Measurements from ENCODE around the gene MRPS33.
A peak's percentile ranks its signal among the peaks of the same experiment; 100 is the strongest.
"Not testable (repeated sequence)": the region's sequence is repeated elsewhere in the genome, so short reads cannot be mapped to it uniquely, and the experiment has no call there.

The MRPS33 gene

DNA sequence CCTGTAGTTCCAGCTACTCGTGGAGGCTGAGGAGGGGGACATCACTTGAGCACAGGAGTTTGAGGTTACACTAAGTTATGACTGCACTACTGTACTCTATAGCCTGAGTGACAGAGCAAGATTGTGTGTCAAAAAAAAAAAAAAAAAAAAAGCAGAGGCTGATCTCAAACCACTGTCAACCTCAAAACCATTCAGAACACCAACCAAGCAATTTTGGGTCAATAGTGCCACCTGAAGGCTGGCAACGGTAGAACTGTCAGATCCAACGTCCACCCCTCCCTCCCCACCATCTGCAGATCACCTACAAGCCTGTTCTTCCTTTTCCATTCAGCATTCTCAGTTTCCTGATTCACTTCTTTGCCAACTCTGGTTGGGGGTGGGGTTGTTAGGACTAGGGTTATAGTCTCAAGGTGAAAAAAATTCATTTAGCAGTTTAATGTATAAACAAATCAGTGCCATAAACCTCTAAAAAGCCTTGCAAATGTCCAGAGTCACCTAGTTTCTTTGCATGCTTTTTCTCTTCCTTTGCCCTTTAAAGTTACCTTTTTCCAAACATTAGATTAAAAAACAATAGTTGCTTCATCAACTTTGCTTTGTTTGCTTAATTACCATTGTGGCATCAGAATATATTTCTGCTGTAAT is 2.6 kb downstream of the MRPS33 start:
- DNase-seq: peak; percentile 53

DNA sequence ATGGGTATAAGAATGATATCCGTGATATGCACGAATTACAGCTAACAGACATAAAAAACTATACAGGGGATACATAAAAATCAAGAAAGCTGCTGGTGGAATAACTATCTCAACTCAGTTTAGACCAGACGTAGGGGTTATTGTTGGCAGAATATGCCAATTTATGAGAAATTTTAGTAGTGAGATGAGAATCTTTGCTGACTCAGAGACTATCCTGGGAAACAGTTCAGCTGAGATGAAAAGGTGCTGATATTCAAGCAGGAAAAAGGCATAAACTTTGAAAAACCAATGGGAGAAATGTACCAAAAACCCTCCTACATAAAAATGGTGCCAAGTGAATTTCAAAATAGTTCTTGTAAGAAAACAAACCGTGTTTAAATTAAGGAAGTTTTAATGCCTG is 3.3 kb downstream of the MRPS33 start:
- no peak for DNase-seq

DNA sequence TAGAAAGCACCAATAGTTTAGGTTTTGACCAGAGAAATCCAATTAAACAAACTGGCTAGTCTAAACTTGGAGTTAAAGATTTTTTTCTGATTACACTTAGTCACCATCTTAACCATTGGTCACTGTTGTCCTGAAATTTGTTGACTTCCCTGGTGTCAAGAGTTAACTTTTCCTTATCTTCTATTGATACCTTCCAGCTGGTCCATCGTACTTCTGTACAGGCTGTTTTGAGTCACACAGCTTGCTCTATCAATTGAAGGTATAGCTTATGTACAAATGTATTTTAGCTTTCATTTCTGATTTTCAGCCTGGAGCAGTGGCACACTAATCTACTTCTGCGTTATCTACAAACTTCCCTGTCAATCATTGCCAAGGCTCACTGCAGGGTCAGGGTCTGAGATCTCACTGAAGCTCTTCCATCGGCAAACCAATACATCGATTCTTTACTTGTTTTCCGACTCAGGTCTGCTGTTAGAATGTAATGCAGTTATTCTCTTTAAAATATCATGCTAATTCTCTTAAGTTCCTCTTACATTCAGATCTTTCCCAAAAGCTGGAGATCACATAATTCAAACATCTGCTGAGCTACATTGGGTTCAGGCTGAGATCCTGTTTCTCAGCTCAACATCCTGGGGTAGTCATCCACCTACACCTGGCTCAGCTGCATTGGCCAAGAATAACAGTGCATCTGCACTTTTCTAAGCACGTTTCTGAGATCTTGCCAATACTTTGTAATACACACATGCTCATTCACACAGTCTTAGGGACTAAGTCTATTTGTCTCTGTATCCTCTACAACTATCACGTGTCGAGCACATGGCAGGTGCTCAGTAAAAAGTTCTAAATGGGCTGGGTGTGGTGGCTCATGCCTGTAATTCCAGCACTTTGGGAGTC is 11.3 kb downstream of the MRPS33 start:
- no peak for DNase-seq

DNA sequence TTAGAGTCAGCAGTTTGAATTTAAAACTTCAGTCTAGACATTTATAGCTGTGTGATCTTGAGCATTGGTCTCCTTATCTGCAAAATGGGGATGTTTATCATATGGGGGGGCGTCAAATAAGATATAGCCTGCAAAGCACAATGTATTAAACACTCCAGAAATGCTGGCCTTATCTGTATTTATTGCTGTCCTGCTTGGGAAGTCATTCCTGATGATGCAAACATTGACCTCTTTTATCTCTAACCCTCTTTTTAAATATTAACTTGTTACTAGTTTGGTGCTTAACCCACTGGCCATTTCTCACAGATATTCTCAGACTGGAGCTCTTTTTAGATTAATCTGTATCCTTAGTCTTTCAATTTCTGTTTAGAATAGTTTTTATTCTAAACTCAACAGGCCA is 13.2 kb downstream of the MRPS33 start:
- DNase-seq: no peak

DNA sequence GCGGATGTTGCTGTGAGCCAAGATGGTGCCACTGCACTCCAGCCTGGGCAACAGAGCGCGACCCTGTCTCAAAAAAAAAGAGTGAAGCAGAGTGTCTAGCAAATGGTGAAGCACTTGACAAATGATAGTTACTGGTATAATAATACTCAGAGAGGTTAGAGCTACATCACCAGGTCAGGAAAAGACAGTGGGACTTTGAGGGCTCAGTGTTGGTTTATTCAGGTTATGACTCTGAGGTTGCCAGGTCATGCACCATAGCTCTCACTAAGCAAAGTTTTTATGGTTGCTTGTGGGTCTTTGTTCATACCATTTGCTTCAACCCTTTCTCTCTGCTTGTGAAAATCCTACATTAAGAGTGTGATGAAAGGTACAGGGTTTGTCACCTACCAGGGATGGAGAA is 13.6 kb downstream of the MRPS33 start:
- DNase-seq: no peak

DNA sequence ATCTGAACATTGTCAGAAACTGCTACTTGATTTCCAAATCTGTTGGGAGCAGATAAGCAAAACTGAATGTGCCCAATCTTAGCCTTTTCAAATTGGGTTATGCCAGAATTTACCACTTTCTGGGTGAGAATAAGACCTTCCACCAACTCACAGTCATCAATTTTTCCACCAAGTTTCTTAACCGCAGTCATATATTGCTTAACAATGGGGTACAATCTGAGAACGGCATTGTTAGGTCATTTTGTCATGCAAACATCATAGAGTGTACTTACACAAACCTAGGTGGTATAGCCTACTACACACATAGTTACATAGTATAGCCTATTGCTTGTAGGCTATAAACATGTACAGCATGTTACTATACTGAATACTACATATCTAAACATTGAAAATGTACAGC is 16.0 kb downstream of the MRPS33 start:
- DNase-seq: no peak

DNA sequence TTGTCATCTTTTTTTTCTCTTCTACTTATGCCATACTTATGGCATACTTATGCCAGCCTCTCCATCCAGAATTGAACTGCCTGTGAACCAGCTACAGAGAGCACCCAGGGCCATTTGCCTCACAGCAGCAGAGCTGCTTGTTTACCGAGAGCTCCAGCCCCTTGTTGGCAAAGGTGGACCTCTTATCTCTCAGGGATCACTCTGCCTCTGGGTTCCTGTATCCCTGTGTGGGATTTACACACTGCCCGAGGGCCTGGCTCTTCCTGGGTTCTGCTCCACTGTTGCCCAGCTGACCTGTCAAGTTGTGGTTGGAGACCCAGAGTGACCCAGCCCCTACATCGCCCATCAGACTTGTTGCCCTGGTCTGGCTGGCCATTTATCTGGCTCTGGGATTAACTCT is 22.3 kb downstream of the MRPS33 start:
- DNase-seq: no peak

DNA sequence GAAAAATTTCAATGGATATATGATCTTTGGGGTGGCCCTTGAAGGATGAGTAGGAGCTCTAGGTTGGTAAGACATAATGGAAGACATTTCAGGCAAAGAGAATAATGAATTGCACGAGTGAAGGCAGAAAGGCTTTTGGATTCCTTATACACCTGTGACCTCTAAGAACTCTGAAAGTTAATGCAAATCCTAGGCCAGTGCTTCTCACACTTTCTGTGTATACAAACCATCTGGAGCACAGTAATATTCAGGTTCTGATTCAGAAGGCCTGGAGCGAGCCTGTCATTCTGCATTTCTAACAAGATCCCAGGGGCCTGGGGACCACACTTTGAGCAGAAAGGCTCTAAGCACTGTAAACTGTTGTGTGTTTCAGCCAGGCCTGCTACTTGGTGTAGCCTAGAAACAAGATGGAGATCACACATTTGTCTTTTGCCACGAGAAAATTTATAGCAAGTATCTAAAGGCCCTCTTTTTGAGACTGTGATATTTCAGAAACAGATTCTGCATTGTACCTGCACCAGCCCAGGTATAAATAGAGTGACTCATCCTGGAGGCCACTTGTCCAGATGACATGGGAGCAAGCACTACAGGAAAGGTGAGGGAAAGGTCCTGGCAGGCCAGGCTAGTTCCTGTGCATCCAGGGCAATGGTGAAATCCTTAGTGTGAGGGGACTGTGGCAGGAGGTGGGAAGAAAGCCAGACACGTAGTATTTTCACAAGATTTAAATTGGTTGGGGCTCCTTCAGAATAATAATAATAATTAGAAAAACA is 24.4 kb downstream of the MRPS33 start:
- DNase-seq: no peak

DNA sequence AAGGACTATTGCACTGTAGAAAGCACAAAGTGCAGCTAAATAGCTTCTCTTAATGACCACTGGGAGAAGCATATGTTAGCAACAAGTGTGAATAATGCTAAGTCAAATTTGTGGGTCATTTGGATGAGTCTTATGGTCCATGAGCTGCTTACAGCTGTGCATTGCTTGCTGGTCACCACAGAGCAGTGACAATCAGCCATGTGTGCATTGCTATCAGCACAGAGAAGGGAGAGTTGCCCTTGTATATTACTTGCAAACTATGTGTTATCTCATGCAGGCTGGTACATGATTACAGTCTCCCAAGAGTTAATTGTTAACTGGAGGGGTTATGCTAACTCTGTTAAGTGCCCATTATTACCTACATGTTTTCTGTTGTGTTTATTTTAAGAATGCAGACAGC is 25.7 kb downstream of the MRPS33 start:
- no peak for DNase-seq

DNA sequence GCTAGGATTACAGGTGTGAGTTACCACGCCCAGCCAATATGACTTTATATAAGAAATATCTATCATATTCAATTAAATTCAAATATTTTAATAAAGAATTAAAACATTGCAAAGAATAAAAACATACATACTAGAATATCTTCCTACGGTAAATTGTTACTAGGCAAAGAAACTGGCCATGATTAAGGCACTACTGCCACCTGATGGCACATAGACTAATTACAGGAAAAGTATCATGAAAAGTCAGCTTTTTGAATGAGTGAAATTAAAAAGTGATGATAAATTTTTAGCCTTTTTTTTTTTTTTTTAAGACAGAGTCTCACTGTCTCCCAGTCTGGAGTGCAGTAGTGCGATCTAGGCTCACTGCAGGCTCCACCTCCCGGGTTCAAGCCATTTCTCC is 30.9 kb downstream of the MRPS33 start:
- no peak for DNase-seq

DNA sequence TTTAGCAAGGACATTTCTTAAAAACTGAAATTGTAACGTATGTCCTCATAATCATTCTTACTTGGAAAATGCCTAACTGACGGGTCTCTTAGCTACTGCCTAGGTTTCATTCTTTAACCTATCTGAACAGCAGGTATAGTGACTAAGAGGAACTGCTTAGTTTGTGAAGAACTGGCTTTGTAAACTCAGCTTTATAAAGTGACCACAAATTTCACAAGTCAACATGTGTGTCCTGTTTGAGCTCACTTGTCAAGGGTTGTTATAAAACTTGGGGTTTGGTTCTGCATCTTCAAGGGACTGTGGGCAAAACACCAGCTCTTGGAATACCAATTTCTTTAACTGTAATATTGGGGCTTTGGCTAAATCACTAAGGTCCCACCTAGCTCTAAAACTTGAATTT is 32.2 kb downstream of the MRPS33 start:
- no peak for DNase-seq

DNA sequence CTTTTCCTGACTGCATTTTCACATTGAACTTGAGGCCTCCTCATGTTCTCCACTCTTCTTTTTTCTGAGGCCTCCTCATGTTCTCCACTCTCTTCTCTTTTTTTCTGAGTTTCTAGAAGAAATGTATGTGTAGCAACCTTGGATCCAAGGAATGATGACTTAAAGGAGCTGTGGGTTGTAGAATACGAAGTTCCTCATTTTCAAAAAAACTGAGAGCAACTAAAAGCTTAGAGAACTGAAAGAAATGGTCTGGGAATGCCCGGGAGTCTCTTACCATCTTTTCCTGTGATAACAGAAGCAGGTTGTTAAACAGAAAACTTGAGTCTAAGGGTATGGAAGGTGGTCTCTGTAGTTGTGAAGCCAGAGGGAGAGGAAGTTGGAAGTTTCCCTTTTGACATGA is 32.8 kb downstream of the MRPS33 start:
- DNase-seq: no peak

DNA sequence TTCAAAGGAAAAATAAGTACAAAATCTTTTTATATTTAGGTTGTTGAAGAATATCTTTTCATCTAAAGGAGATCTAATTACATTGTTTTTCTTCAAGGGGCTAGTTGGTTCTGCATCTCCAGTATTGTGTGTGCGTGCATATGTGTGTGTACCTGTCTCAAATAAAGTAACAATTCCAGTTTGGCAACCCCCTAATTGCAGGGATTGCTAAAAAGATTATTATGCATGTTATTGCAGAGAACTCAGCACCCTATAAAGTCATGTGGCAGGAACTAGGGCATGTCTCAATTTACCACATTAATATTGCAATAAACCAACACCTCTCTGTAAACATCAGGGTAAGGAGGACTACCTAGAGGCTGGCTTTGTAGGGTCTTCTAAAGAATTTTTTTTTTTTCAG is 37.0 kb downstream of the MRPS33 start:
- no peak for DNase-seq

DNA sequence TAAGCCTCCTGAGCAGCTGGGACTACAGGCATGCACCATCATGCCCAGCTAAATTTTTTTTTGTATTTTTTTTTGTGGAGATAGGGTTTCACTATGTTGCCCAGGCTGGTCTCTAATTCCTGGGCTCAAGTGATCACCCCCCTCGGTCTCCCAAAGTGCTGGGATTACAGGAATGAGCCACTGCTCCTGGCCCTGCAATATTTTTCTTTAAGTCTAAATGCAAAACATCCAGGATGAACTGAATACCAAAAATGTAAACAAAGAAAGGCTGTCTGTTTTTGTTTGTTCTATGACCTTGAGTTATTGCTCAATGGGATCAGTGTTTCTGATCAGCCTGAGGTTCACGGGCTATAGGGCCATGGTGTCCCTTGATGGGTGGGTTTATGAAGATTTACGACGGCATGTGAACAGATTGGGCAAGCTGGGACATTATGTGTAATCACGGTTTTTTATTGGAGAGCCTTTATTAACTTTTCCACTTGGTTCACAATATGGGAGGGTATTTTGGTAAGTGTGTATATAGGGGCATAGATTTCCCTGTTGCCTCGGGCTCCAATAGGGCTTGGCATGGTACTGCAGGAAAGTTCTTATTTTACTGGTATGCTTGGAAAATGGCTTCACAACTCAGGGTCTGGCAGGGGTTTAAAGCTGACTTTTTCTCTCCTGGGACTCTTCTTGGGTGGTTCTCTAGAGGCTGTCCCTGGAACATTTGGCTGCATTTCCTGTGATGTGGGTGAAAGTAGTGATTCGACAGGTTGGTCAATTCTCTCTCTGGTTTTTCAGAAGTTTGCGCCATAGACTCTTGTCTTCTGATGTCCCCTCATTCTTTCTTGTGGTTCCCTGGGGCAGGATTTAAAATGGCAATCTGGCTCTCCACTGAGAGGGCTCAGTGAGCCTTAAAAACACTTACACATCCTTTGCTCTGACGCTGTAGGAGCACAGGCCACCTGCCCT is 41.6 kb downstream of the MRPS33 start:
- DNase-seq: no peak

DNA sequence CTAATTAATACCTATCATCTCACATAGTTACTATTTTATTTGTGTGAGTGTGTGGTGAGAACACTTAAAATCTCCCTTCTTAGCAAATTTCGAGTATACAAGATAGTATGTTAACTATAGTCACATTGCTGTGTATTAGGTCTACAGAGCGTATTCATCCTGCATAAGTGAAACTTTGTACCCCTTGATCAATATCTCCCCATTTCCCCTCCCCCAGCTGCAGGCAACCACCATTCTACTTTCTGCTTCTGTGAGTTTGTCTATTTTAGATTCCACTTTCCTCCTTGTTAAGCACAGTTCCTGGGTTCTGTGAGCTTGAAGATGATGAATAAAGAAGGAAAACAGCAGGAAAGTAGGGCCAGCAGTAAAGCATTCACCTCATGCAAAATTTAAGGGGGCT is 42.4 kb downstream of the MRPS33 start:
- no peak for DNase-seq

DNA sequence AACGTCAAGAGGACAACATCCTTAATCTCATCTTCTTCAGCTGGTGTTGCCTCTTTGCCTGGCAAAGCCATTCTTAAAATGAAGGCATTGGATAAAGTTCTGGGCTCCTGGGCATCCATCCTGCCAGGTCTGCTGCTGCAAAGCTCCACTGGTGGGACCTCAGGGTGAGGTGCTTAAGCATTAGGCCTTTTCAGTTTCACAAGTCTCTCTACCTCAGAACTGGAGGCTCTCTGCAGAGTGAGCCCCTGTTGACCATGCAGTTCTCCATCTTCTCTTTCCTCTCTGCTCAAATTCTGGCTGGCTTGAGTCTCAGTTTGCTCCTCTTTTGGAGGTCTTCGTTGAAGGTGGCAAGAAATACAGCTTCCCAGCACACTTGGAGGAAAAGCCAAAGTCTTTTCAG is 47.3 kb downstream of the MRPS33 start:
- no peak for DNase-seq

DNA sequence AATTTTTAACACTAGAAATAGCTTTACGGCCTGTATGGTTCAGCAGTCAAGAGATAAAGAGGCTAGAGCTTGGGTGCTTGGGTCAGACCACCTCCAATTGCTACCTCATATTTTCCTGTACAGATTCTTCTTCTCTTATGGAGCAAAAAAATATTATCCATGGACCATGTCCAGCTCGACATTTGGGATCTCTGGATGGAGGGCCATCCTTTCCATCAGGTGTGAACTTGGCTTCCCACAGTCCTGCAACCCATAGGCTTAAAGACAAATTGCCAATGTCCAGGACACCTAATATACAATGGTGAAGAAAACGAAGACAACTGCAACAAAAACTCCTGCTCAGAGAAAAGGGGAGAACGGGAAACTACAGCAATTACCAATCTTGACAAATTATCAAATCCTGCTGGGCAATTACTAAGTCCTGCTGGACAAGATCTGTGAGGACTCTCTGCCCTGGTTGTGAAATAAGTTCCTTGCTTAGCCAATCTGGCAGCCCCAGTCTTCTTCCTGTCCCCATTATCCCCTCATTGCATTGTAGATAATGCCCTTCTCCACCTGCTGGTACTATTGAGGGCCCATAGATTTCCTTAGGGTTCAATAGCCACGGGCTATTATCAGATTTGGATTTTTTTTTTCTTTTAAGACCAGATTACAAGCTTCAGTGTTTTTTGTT is 48.1 kb downstream of the MRPS33 start:
- DNase-seq: no peak

DNA sequence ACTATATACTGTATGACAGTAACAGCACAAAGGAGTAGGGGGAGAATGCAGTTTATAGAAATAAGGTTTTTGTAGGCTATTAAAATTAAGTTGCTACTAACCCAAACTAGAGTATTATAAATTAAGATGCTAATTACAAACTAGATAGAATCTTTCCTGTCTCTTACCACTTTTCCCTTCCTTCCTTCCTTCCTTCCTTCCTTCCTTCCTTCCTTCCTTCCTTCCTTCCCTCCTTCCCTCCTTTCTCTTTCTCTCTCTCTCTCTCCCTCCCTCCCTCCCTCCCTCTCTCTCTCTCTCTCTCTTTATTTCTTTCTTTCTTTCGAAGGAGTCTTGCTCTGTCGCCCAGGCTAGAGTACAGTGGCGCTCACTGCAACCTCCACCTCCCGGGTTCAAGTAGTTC is 53.6 kb downstream of the MRPS33 start:
- no peak for DNase-seq

DNA sequence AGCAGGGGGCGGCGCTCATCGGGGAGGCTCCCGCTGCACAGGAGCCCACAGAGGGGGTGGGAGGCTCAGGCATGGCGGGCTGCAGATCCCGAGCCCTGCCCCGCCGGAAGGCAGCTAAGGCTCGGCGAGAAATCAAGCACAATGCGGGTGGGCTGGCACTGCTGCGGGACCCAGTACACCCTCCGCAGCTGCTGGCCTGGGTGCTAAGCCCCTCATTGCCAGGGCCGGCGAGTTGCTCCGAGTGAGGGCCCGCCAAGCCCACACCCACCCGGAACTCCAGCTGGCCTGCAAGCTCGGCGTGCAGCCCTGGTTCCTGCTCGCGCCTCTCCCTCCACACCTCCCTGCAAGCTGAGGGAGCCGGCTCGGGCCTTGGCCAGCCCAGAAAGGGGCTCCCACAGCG is 57.8 kb downstream of the MRPS33 start:
- not testable (repeated sequence) for DNase-seq
